C4-2B (cell line): ENCODE results near the gene DDX27.

ENCODE experiments used
- CTCF ChIP-seq: fragments of 450-650 bp; conservative IDR thresholded peaks from 2 replicates; pipeline ENCODE4 v1.5.1; 2017; ENCODE audit warnings: mild to moderate bottlenecking
- ZFX ChIP-seq: fragments of 450-650 bp; IDR thresholded peaks from 2 replicates; pipeline ENCODE4 v1.6.1; 2017

DNA sequence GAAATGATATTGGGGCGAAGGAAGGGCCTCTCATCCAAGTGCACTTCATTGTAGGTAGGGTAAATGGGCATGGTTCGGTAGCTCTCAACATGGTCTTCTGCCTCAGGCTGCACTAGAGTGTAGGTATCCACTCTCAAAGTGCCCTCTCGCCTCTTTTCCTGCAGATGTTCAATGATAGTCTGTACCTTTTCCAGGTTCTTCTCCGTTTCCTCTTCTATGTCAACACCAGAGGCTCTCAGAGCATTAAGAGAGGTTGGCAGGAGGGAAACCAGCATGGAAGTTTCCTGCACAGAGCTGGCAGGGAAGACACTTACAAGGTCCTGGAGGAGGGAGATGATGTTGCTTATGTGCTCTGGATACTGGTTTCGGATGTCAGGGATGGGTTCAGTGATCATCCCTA lies 51.5 kb downstream of the DDX27 start:
- no peak for TF ChIP-seq CTCF
- no peak for TF ChIP-seq ZFX
